ENCODE results near the gene PPP2R2B.

Gene PPP2R2B

DNA sequence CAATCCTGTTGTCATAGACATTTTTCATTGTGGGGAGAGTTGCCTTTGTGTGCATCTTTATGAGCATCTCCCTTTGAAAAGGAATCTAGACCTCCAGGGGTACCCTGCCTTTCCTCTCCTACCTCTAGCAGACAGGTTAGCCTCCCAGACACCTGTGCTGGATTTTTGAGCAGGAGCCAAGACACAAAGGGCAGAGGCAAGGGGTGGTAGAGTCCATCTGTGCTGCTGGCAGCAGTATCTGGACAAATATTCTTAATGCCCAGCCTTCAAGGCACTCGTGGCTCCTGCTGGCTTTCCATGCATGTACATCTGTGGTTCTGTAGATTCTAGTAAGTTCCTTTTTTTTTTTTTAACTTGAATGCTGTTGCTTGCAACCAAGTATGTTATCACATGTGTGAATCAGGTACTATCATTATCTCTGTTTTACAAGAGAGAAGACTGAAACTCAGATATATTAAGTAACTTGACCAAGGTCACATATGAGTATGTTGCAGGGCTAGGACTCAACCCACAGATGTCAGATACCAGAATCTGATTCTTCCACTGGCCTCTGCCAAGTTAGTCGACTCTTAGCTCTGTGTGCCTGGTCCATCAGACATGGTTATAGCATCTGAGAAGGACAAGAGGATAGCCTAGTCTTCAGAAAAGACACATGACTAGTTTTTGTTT, 329.6 kb downstream of the PPP2R2B start:
- DNase-seq (ENCODE audit: low read depth), result no peak

DNA sequence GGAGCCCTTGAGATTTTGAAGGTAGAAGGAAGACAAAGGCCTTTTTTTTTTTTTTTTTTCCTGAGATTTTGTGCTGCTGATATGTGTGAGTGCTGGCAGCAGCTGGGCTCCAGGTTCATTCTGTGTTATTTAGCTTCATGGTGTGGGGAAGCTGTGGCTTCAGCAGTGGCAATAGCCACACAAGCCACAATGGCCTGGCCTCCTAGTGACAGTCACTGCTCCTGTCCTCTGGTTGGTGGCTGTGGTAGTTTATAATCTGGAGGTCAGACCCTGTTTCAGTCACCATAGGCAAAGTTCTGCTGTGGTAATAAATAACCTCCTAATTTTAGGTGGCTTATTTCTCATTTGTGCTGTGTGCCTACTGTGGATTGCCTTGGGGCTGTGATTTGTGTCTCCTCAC, 334.3 kb downstream of the PPP2R2B start:
- no peak for DNase-seq (ENCODE audit: low read depth)

DNA sequence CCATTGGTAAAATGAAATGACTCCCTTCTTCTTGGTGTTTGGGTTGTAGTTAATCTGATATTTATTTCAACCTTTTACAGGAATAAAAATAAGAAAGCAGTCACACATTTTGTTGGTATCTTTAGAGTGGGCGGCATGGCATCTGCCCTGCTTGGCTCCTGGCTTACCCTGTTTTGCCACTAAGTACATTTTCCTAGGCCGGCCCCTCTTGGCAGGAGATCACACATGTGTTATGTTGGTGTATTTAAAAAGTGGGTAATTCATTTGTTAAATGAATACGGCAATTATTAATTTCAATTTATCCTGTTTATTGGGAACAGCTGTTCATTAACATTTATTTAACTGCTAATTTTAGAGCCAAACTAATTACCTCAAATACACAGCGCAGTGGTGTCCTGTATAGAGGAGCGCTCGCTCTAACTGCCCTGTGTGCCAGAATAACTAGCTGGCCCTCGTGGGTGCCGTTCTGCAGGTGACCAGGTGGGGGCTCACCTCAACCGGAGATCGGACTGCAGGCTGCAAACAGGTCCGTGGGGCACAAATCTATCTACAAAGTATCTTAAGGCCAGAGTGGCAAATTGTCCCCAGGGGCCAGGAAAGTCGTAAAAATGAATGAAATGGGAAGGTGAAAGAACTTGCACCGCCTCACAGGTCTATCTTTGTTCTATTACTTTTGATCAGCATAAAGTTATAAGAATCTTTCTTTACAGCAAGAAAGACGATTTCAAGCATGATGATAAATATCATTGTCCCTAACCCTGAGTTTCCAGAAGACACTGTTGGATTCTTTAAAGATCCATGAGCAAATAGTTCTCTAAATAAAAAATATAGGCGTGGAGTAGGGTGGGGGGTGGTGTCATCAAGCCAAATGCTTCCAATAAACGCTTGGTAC, 336.4 kb downstream of the PPP2R2B start:
- DNase-seq (ENCODE audit: low read depth), result peak; percentile 46

DNA sequence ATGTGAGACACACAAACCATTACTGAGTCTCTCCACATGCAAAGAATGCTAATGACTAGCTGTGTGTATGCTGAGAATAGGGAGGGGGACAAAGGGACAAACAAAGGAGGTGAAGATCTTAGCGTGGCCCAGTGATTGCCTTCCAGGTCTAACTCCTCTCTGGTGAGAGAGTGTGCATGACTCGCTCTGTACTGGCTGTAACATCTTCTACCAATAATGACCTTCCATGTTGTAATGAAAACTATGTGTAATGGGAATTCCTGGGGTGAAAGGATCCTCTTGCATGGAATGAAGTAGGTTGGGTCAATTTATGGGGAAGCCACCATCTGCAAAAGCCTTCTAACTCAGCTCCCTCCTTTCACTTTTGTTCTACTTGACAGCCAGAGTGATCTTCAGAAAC, 338.1 kb downstream of the PPP2R2B start:
- DNase-seq (ENCODE audit: low read depth), result no peak

DNA sequence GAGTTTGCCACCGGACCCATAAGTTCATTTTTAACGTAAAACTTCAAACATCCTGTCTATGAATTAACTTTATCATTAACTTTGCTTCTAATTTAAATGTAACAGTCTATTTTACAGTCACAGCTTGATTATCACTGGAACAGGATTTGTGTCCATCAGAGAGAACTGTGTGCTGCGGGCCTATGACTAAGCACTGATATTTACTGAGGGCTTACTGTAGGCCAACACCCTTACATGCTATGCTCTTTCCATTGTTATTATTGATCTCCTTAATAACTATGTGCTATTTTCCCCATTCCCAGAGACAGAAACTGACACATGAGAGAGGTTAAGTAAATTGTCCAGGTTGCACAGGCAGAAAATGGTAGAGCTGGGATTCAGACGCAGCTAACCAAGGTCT, 338.6 kb downstream of the PPP2R2B start:
- no peak for DNase-seq (ENCODE audit: low read depth)

DNA sequence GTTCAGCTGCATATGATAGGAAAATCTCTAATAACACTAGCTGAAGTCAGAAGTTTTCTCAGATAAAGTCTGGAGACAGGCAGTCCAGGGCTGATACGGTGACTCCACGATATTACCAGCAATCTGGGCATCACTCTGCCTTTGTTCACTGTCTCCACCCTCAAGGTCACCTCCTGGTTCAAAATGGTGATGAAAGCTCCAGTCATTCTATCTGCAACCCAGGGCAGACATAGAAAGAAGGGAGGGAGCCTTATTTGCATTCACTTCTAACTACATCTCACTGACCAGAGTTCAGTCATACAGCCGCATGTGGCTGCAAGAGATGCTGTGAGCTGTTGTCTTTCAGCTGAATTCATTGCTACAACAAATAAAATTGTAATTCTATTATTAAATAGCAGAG, 340.1 kb downstream of the PPP2R2B start:
- DNase-seq (ENCODE audit: low read depth), result no peak

DNA sequence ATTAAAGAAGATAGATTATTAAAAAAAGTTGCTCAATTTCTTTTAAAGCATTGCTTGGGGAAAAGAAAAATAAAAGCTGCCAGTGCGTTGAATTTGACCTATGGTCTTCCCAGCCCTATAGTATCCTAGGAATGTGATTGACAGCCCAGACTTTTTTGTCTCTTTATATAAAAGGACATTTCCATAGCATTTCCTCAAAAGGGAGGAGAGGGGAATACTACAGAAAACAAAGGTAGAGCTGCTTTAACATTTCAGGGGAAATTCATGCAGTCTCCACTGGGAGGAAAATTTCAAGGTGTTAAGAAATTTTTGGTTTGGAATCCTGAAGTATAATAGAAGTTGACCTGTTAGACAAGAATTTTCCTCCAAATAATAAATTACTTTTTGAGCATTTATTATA, 344.7 kb downstream of the PPP2R2B start:
- no peak for DNase-seq (ENCODE audit: low read depth)

DNA sequence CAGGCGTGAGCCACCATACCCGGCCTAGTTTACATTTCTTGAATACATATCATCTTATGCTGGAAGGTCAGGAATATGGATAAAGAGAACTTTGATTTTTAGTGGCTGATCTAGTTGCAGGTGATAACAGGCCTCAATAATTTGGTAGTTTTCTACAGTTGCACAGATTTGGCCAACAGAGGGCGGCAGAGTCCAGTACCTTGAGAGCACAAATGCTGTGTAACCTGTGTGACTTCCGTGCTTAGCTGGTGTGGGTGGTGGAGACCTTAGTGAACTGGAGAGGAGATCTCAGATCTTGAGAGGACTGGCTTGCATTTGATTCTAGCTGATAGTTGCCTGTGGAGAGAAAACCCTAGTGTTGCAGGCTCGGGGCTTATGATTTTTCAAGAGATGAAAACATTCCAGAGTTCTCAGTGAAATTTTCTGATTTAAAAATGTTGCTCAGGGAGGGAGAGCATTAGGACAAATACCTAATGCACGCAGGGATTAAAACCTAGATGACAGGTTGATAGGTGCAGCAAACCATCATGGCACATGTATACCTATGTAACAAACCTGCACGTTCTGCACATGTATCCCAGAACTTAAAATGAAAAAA, 345.2 kb downstream of the PPP2R2B start:
- DNase-seq (ENCODE audit: low read depth), result peak; percentile 64

Measured in stimulated activated CD8-positive, alpha-beta memory T cell treated with anti-CD3 and anti-CD28 coated beads, Interleukin-4, amount 100 ng/mL, for 24 hours (primary cell).